NCI-H128 (cell line): Measurements from ENCODE around the gene GSG1L.

Source experiments
- DNase-seq: peaks from one replicate; lab custom pipeline; 2025; ENCODE audit not compliant: unreplicated experiment; lab: John Stamatoyannopoulos, UW

The GSG1L gene

GRCh38 chr16:28092721-28093384 is 29.3 kb upstream of the GSG1L start:
- no peak for DNase-seq

- DNase-seq, result no peak
Measured at GRCh38 chr16:28091656-28092055, 28.1 kb upstream of the GSG1L start.

- no peak for DNase-seq
Measured at GRCh38 chr16:28090646-28091377, 27.3 kb upstream of the GSG1L start.

- no peak for DNase-seq
Measured at GRCh38 chr16:28089992-28090365, 26.5 kb upstream of the GSG1L start.

GRCh38 chr16:28089205-28089991 is 25.9 kb upstream of the GSG1L start:
- no peak for DNase-seq

- no peak for DNase-seq
Measured at GRCh38 chr16:28087675-28088300, 24.3 kb upstream of the GSG1L start.

- no peak for DNase-seq
Measured at GRCh38 chr16:28087140-28087660, 23.7 kb upstream of the GSG1L start.

GRCh38 chr16:28086186-28087139 is 22.9 kb upstream of the GSG1L start:
- no peak for DNase-seq

- DNase-seq, result no peak
Measured at GRCh38 chr16:28085389-28086171, 22.1 kb upstream of the GSG1L start.

- DNase-seq, result no peak
Measured at GRCh38 chr16:28084209-28084608, 20.7 kb upstream of the GSG1L start.

- DNase-seq, result no peak
Measured at GRCh38 chr16:28082624-28083023, 19.1 kb upstream of the GSG1L start.

- DNase-seq, result no peak
Measured at GRCh38 chr16:28081391-28081968, 18.0 kb upstream of the GSG1L start.

GRCh38 chr16:28078261-28078660 is 14.7 kb upstream of the GSG1L start:
- no peak for DNase-seq

- no peak for DNase-seq
Measured at GRCh38 chr16:28073836-28074235, 10.3 kb upstream of the GSG1L start.

GRCh38 chr16:28072087-28072486 is 8.6 kb upstream of the GSG1L start:
- DNase-seq, result no peak

- no peak for DNase-seq
Measured at GRCh38 chr16:28069971-28070794, 6.7 kb upstream of the GSG1L start.

- DNase-seq, result no peak
Measured at GRCh38 chr16:28068976-28069375, 5.5 kb upstream of the GSG1L start.
